ENCODE data around the gene ST6GAL1. TPM values are rescaled to one million over a fixed set of nuclear protein-coding genes. Genes with fewer than 3 reads are reported as not detected.

ST6GAL1 gene
- total and polyA plus RNA-seq, 2 of the 4 experiments (the other 2 are of a cell fraction): 1.4 to 2.9 TPM

DNA sequence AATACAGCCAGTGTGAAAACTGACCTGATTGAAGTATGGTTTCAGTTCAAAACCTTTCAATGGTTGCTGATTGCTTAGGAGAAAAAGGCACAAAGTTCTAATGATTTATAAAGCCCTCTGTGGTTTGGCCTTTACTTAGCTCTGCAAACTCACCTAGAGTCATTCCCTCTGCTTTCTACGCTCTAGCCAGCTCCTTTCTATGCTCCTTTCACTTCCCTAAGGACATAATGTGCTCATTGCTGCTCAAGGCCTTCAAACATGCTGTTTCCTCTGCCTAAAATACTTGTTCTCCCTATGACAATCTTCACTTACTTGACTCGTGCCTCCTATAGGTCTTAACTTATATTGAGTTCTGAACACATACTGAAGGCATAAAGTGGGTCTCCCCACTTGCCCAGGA is 190.0 kb downstream of the ST6GAL1 start:
- Histone ChIP-seq H3K4me3 (ENCODE audit: insufficient read depth, low read depth, low read length) (no peak overlapping the region), H3K4me1 (ENCODE audit: control insufficient read depth, insufficient read depth, low read length) (no peaks in the 10 kb centered on the region), H4K20me1 (ENCODE audit: insufficient read depth, low read length) (no peaks in the 10 kb centered on the region), H3K18ac (ENCODE audit: low read depth, low read length) (no peak overlapping the region), H3K4ac (ENCODE audit: low read depth, low read length) (no peak overlapping the region), H2BK15ac (ENCODE audit: low read depth, low read length) (no peak overlapping the region), H2BK20ac (ENCODE audit: low read depth, low read length) (no peak overlapping the region), H4K91ac (ENCODE audit: insufficient read depth, low read depth, low read length) (no peak overlapping the region), H3K9ac (ENCODE audit: low read depth, low read length) (no peak overlapping the region), H3K23ac (ENCODE audit: low read depth, low read length) (no peak overlapping the region), H2BK120ac (ENCODE audit: low read depth, low read length) (no peak overlapping the region), H3K27ac (ENCODE audit: insufficient read depth, low read length) (no peak overlapping the region), H2AK5ac (ENCODE audit: low read depth, low read length) (no peak overlapping the region), H3K79me1 (ENCODE audit: low read depth in 1 of 2, low read length in 2 of 2) (no peaks in the 10 kb centered on the region), H3K27me3 (ENCODE audit: control insufficient read depth, insufficient read depth, low read length) (no peaks in the 10 kb centered on the region), H4K8ac (ENCODE audit: low read depth in 2 of 2, low read length in 2 of 2) (no peak overlapping the region), H3K4me2 (ENCODE audit: low read depth, low read length) (no peak overlapping the region), H2AK9ac (replicated peaks; ENCODE audit: low read depth, low read length, poor library complexity) (no peak overlapping the region), H2BK5ac (ENCODE audit: low read depth, low read length, poor library complexity, severe bottlenecking) (no peak overlapping the region), H2AFZ (replicated peaks; ENCODE audit: low read length, poor library complexity) (no peak overlapping the region), H3K9me3 (ENCODE audit: control insufficient read depth, insufficient read depth, low read length) (no peaks in the 10 kb centered on the region), H3K9me1 (ENCODE audit: insufficient read depth, low read length) (no peaks in the 10 kb centered on the region), H3K56ac (ENCODE audit: extremely low read depth, insufficient read depth, low read length) (no peak overlapping the region), H3K14ac (replicated peaks; ENCODE audit: low read depth, low read length) (no peak overlapping the region), H3K36me3 (ENCODE audit: control insufficient read depth, insufficient read depth, low read length) (no peaks in the 10 kb centered on the region), H4K5ac (ENCODE audit: low read depth, low read length) (no peak overlapping the region)
- CTCF ChIA-PET: interaction anchor here (1.0 to 1.5 kb wide), 2 partner anchors 19 to 559 kb away, joined by 3 read pairs; partner anchors contain the start of gene RPL39L
- POLR2A ChIA-PET (ENCODE audit: unreplicated experiment): no interaction called here
- ATAC-seq (ENCODE audit: low read depth): no peak
- no peak for DNase-seq
- 79% methylated on average over 2 of the region's 2 CpGs; no CpG with 5 or more reads in 1 of the 2 experiments for WGBS, 2 experiments (ENCODE audit: extremely low coverage in 2 of 2, insufficient read length in 1 of 2)
- intact Hi-C loops (cut with micrococcal nuclease): no loop called here
- BruUV-seq (replicated peaks): no TSS peak
- in situ Hi-C loops (cut with MboI; ENCODE audit: low sequenced_read_pairs): no loop called here
- TF ChIP-seq CEBPB (IDR thresholded peaks at IDR 0.05; ENCODE audit: low read depth, low read length): no peak
- no peak for TF ChIP-seq MXI1 (IDR thresholded peaks at IDR 0.05; ENCODE audit: borderline replicate concordance, low read depth, low read length)
- dilution Hi-C loops (cut with HindIII; ENCODE audit: low sequenced_read_pairs, unreplicated experiment): no loop called here
